ENCODE results near the gene BACE1-AS. TPM values are rescaled to one million over a fixed set of nuclear protein-coding genes. Genes with fewer than 3 reads are reported as not detected.
A peak's percentile ranks its signal among the peaks of the same experiment; 100 is the strongest.

The BACE1-AS gene
- total RNA-seq, 1 donor from 2014 or later = 19.0 TPM

GRCh38 chr11:117303101-117303500 lies 12.0 kb downstream of the BACE1-AS start:
- Mint-ChIP-seq H3K4me3 (ENCODE audit: low read depth) (peak overlapping the region; percentile 32), H3K36me3 (ENCODE audit: insufficient read depth) (no peaks in the 10 kb centered on the region), H3K27me3 (no peaks in the 10 kb centered on the region), H3K4me1 (ENCODE audit: low read depth) (peaks cover 62% of the 10 kb centered on the region), H3K27ac (peak overlapping the region; percentile 90), H3K9me3 (ENCODE audit: low read depth) (no peaks in the 10 kb centered on the region)
- no peak for DNase-seq (ENCODE audit: low spot score, unreplicated experiment)
- TF ChIP-seq, protein P1, sequence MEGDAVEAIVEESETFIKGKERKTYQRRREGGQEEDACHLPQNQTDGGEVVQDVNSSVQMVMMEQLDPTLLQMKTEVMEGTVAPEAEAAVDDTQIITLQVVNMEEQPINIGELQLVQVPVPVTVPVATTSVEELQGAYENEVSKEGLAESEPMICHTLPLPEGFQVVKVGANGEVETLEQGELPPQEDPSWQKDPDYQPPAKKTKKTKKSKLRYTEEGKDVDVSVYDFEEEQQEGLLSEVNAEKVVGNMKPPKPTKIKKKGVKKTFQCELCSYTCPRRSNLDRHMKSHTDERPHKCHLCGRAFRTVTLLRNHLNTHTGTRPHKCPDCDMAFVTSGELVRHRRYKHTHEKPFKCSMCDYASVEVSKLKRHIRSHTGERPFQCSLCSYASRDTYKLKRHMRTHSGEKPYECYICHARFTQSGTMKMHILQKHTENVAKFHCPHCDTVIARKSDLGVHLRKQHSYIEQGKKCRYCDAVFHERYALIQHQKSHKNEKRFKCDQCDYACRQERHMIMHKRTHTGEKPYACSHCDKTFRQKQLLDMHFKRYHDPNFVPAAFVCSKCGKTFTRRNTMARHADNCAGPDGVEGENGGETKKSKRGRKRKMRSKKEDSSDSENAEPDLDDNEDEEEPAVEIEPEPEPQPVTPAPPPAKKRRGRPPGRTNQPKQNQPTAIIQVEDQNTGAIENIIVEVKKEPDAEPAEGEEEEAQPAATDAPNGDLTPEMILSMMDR (IDR thresholded peaks at IDR 0.05; ENCODE audit: unreplicated experiment) = no peak

DNA sequence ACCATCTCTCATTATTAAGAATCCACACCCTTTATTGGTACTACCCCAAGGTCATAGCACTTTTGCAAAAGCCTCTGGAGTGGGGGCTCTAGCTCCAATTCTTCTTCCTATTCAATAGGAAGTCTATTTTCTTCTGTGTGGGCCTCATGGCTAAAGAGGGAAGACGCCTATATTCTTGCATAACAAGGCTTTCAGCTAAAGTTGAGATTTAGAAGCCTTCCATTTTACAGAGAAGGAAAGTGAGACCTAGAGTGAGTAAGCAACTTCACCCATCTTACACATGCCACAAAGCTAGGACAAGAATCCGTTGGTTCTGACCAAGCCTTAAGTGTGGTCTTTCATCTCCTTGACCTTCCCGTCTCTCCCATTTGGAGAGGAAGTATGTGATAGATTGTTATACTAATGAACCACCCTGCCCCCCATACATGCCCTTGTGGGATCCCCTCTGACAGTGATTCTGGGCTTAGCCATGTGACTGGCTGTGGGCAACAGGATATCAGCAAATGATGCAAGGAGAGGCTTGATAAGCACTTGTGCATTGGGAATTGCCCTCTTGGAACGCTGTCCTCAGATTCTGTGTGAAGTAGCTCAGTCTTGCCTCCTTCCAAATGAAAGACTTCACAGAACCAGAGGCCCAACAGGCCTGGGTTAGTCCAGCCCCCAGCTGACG lies 12.6 kb downstream of the BACE1-AS start:
- no peaks in the 10 kb centered on the region for H3K36me3 Mint-ChIP-seq (ENCODE audit: insufficient read depth)
- H3K9me3 Mint-ChIP-seq (ENCODE audit: low read depth) = no peaks in the 10 kb centered on the region
- TF ChIP-seq, protein P1 (IDR thresholded peaks at IDR 0.05; ENCODE audit: unreplicated experiment) = no peak
- no peaks in the 10 kb centered on the region for H3K27me3 Mint-ChIP-seq
- H3K27ac Mint-ChIP-seq = peak overlapping the region; percentile 90
- H3K4me1 Mint-ChIP-seq (ENCODE audit: low read depth) = peaks cover 59% of the 10 kb centered on the region
- H3K4me3 Mint-ChIP-seq (ENCODE audit: low read depth) = peak overlapping the region; percentile 32
- DNase-seq (ENCODE audit: low spot score, unreplicated experiment) = no peak

GRCh38 chr11:117305145-117305544 lies 14.0 kb downstream of the BACE1-AS start:
- H3K9me3 Mint-ChIP-seq (ENCODE audit: low read depth) = no peaks in the 10 kb centered on the region
- H3K36me3 Mint-ChIP-seq (ENCODE audit: insufficient read depth) = no peaks in the 10 kb centered on the region
- H3K4me1 Mint-ChIP-seq (ENCODE audit: low read depth) = peaks cover 46% of the 10 kb centered on the region
- no peak for DNase-seq (ENCODE audit: low spot score, unreplicated experiment)
- H3K4me3 Mint-ChIP-seq (ENCODE audit: low read depth) = no peak overlapping the region
- H3K27ac Mint-ChIP-seq = no peak overlapping the region
- TF ChIP-seq, protein P1 (IDR thresholded peaks at IDR 0.05; ENCODE audit: unreplicated experiment) = no peak
- no peaks in the 10 kb centered on the region for H3K27me3 Mint-ChIP-seq

GRCh38 chr11:117309310-117309709 lies 18.2 kb downstream of the BACE1-AS start:
- Mint-ChIP-seq H3K9me3 (ENCODE audit: low read depth) (no peaks in the 10 kb centered on the region), H3K4me1 (ENCODE audit: low read depth) (peaks cover 17% of the 10 kb centered on the region), H3K4me3 (ENCODE audit: low read depth) (no peak overlapping the region), H3K36me3 (ENCODE audit: insufficient read depth) (no peaks in the 10 kb centered on the region), H3K27ac (no peak overlapping the region), H3K27me3 (no peaks in the 10 kb centered on the region)
- TF ChIP-seq, protein P1 (IDR thresholded peaks at IDR 0.05; ENCODE audit: unreplicated experiment) = no peak
- no peak for DNase-seq (ENCODE audit: low spot score, unreplicated experiment)

- Mint-ChIP-seq H3K4me1 (ENCODE audit: low read depth) (peaks cover 18% of the 10 kb centered on the region), H3K27ac (no peak overlapping the region), H3K36me3 (ENCODE audit: insufficient read depth) (no peaks in the 10 kb centered on the region), H3K4me3 (ENCODE audit: low read depth) (no peak overlapping the region), H3K27me3 (no peaks in the 10 kb centered on the region), H3K9me3 (ENCODE audit: low read depth) (no peaks in the 10 kb centered on the region)
- no peak for DNase-seq (ENCODE audit: low spot score, unreplicated experiment)
- TF ChIP-seq, protein P1 (IDR thresholded peaks at IDR 0.05; ENCODE audit: unreplicated experiment) = no peak
Observed at GRCh38 chr11:117313091-117313490, 21.9 kb downstream of the BACE1-AS start.

Measured in progenitor cell of endocrine pancreas (in vitro differentiated cells).